ENCODE results near the gene AIFM3. TPM values are rescaled to one million over a fixed set of nuclear protein-coding genes. Genes with fewer than 3 reads are reported as not detected.

The AIFM3 gene
- total RNA-seq, 1 experiment from 2014 or later: 9.7 TPM

DNA sequence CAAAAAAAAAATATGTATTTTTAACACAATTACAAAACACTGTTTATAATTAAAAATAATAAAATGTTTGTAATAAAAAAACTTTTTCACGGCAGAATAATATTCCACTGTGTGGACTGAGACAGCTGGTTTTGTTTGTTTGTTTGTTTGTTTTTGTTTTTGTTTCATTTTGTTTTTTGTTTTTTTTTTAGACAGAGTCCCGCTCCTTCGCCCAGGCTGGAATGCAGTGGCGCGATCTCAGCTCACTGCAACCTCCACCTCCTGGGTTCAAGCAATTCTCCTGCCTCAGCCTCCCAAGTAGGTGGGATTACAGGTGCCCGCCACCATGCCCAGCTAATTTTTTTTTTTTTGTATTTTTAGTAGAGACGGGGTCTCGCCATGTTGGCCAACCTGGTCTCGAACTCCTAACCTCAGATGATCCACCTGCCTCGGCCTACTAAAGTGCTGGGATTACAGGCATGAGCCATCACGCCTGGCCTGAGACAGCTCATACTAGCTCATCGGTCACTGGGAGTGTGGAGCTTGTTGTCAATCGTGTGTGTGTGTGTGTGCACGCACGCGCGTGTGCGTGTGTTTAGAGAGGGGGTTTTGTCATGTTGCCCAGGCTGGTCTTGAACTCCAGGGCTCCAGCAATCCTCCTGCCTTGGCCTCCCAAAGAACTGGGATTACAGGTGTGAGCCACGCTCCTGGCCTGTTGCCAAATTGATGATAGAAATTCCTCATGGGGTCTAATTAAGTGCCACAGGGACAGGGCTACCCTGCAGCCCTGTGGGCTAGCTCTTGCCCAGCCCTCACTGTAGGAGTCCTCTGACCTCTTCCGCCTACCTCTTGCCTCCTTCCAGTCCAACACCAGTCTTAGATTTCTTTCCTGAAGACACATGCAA is 7.2 kb upstream of the AIFM3 start:
- Histone ChIP-seq H3K4me2 (ENCODE audit: low read length) (no peak overlapping the region), H4K20me1 (ENCODE audit: insufficient read depth) (no peaks in the 10 kb centered on the region), H3K79me2 (ENCODE audit: insufficient read depth, low read length) (peaks cover 4% of the 10 kb centered on the region; the same call in 1 of the 2 replicates), H3K27ac (ENCODE audit: low read depth, low read length) (no peak overlapping the region), H3K4me3 (replicated peaks in 1 of 2; ENCODE audit: low read depth in 1 of 2, low read length in 2 of 2) (no peak overlapping the region), H3K9me2 (ENCODE audit: insufficient read depth) (no peaks in the 10 kb centered on the region), H3K9me3 (ENCODE audit: control insufficient read depth in 1 of 2, insufficient read depth in 1 of 2, low read depth in 1 of 2, low read length in 2 of 2) (no peaks in the 10 kb centered on the region), H3K9ac (ENCODE audit: low read length) (no peak overlapping the region), H3K36me3 (ENCODE audit: control insufficient read depth in 1 of 2, insufficient read depth in 2 of 2, low read length in 2 of 2) (no peaks in the 10 kb centered on the region), H3K27me3 (ENCODE audit: insufficient read depth, low read length) (no peaks in the 10 kb centered on the region), H3K4me1 (ENCODE audit: control insufficient read depth in 1 of 2, insufficient read depth in 2 of 2, low read length in 2 of 2) (peaks cover 15 to 38% of the 10 kb centered on the region in 2 experiments), H2AFZ (ENCODE audit: low read depth, low read length, poor library complexity, severe bottlenecking) (no peak overlapping the region)
- no peak for ATAC-seq
- intact Hi-C loops (cut with micrococcal nuclease): loop anchor here (5.0 kb wide), 1 partner anchor 43 kb away; the partner anchor contains the start of gene CRKL
- POLR2A ChIA-PET: interaction anchor here (0.5 to 1.4 kb wide), 2 partner anchors 22 to 126 kb away, joined by 4 to 5 read pairs; partner anchors contain the start of gene LZTR1
- RAD21 ChIA-PET (ENCODE audit: low non-redundant PET in 1 of 2, low total read pairs in 2 of 2, uncharacterized antibody in 2 of 2, unreplicated experiment in 2 of 2): interaction anchor here in 1 of 2 experiments (1.2 kb wide), 1 partner anchor 74 kb away, joined by 3 read pairs; no protein-coding TSS in a partner anchor
- BruUV-seq (replicated peaks): no TSS peak
- DNase-seq (ENCODE audit: low read depth, low spot score): no peak
- TF ChIP-seq ZFX (IDR thresholded peaks at IDR 0.05): no peak
- no peak for TF ChIP-seq JUND (IDR thresholded peaks at IDR 0.05)
- no peak for TF ChIP-seq ELF1 (IDR thresholded peaks at IDR 0.05; ENCODE audit: borderline replicate concordance, low read depth)
- TF ChIP-seq EGR1 (IDR thresholded peaks at IDR 0.05; ENCODE audit: low read depth): no peak
- TF ChIP-seq EZH2phosphoT487 (IDR thresholded peaks at IDR 0.05; ENCODE audit: borderline replicate concordance): no peak
- no peak for TF ChIP-seq RAD21 (IDR thresholded peaks at IDR 0.05; ENCODE audit: low read depth)
- TF ChIP-seq, protein P1, sequence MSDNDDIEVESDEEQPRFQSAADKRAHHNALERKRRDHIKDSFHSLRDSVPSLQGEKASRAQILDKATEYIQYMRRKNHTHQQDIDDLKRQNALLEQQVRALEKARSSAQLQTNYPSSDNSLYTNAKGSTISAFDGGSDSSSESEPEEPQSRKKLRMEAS (IDR thresholded peaks at IDR 0.05): no peak
- CTCF ChIA-PET: interaction anchor here (0.7 to 1.3 kb wide), 3 partner anchors 10 to 74 kb away, joined by 3 to 4 read pairs (median 3); partner anchors contain the start of gene LZTR1

DNA sequence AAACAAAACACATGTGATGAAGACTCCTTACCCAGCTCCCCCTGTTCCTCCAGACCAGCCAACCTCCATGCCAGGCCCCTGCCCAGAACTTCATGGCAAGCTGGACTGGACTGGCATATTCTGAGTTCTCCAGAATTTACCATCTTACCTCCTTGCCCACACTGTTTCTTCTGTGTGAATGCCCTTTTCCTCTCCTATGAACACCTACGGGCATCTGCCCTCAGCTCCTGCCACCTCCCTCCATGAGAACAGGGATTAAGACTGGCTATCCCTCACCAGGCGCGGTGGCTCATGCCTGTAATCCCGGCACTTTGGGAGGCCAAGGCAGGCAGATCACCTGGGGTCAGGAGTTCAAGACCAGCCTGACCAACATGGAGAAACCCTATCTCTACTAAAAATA is 6.4 kb upstream of the AIFM3 start:
- Histone ChIP-seq H3K27ac (ENCODE audit: low read depth, low read length) (no peak overlapping the region), H3K4me3 (replicated peaks in 1 of 2; ENCODE audit: low read depth in 1 of 2, low read length in 2 of 2) (no peak overlapping the region), H3K79me2 (ENCODE audit: insufficient read depth, low read length) (peaks cover 4% of the 10 kb centered on the region; the same call in 1 of the 2 replicates), H3K36me3 (ENCODE audit: control insufficient read depth in 1 of 2, insufficient read depth in 2 of 2, low read length in 2 of 2) (no peaks in the 10 kb centered on the region), H3K27me3 (ENCODE audit: insufficient read depth, low read length) (no peaks in the 10 kb centered on the region), H3K9me2 (ENCODE audit: insufficient read depth) (no peaks in the 10 kb centered on the region), H4K20me1 (ENCODE audit: insufficient read depth) (no peaks in the 10 kb centered on the region), H3K9ac (ENCODE audit: low read length) (no peak overlapping the region), H3K4me1 (ENCODE audit: control insufficient read depth in 1 of 2, insufficient read depth in 2 of 2, low read length in 2 of 2) (peaks cover 12 to 32% of the 10 kb centered on the region in 2 experiments), H2AFZ (ENCODE audit: low read depth, low read length, poor library complexity, severe bottlenecking) (no peak overlapping the region), H3K4me2 (ENCODE audit: low read length) (no peak overlapping the region), H3K9me3 (ENCODE audit: control insufficient read depth in 1 of 2, insufficient read depth in 1 of 2, low read depth in 1 of 2, low read length in 2 of 2) (no peaks in the 10 kb centered on the region)
- BruUV-seq (replicated peaks): no TSS peak
- ChIA-PET CTCF (interaction anchor here (1.3 kb wide), 1 partner anchor 75 kb away, joined by 4 read pairs; no protein-coding TSS in a partner anchor), POLR2A (interaction anchor here (0.7 to 1.4 kb wide), 2 partner anchors 21 to 44 kb away, joined by 4 to 5 read pairs; partner anchors contain the start of gene LZTR1), RAD21 (ENCODE audit: low non-redundant PET in 1 of 2, low total read pairs in 2 of 2, uncharacterized antibody in 2 of 2, unreplicated experiment in 2 of 2) (interaction anchor here in 1 of 2 experiments (1.2 kb wide), 1 partner anchor 75 kb away, joined by 3 read pairs; no protein-coding TSS in a partner anchor)
- ATAC-seq (no peak), DNase-seq (ENCODE audit: low read depth, low spot score) (no peak)
- intact Hi-C loops (cut with micrococcal nuclease): no loop called here
- TF ChIP-seq JUND (IDR thresholded peaks at IDR 0.05): no peak
- TF ChIP-seq, protein P2, sequence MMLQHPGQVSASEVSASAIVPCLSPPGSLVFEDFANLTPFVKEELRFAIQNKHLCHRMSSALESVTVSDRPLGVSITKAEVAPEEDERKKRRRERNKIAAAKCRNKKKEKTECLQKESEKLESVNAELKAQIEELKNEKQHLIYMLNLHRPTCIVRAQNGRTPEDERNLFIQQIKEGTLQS (IDR thresholded peaks at IDR 0.05): no peak
- no peak for TF ChIP-seq SIN3A (IDR thresholded peaks at IDR 0.05; ENCODE audit: low read depth)
- TF ChIP-seq CBX3 (IDR thresholded peaks at IDR 0.05; ENCODE audit: low read depth): no peak
- TF ChIP-seq POLR2A (IDR thresholded peaks at IDR 0.05; ENCODE audit: borderline replicate concordance, extremely low read depth, insufficient read depth, insufficient read length): no peak
- TF ChIP-seq SRF (IDR thresholded peaks at IDR 0.05; ENCODE audit: low read depth): no peak
- TF ChIP-seq EGR1 (IDR thresholded peaks at IDR 0.05; ENCODE audit: low read depth): no peak
- TF ChIP-seq, protein P3, sequence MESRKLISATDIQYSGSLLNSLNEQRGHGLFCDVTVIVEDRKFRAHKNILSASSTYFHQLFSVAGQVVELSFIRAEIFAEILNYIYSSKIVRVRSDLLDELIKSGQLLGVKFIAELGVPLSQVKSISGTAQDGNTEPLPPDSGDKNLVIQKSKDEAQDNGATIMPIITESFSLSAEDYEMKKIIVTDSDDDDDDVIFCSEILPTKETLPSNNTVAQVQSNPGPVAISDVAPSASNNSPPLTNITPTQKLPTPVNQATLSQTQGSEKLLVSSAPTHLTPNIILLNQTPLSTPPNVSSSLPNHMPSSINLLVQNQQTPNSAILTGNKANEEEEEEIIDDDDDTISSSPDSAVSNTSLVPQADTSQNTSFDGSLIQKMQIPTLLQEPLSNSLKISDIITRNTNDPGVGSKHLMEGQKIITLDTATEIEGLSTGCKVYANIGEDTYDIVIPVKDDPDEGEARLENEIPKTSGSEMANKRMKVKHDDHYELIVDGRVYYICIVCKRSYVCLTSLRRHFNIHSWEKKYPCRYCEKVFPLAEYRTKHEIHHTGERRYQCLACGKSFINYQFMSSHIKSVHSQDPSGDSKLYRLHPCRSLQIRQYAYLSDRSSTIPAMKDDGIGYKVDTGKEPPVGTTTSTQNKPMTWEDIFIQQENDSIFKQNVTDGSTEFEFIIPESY (IDR thresholded peaks at IDR 0.05; ENCODE audit: extremely low read depth, insufficient replicate concordance, low read length): no peak
- TF ChIP-seq ELF1 (IDR thresholded peaks at IDR 0.05; ENCODE audit: borderline replicate concordance, low read depth): no peak
- no peak for TF ChIP-seq ZNF274 (IDR thresholded peaks at IDR 0.05; ENCODE audit: low read depth, low read length)
- TF ChIP-seq, protein P1 (IDR thresholded peaks at IDR 0.05): no peak
- TF ChIP-seq SP1 (IDR thresholded peaks at IDR 0.05; ENCODE audit: low read depth): no peak
- no peak for TF ChIP-seq YY1 (IDR thresholded peaks at IDR 0.05; ENCODE audit: extremely low read depth, insufficient replicate concordance, low read depth, low read length)
- no peak for TF ChIP-seq FOSL1 (IDR thresholded peaks at IDR 0.05; ENCODE audit: low read depth)
